Fibroblast of villous mesenchyme (primary cell): ENCODE measurements around the gene CYTH1. TPM values are rescaled to one million over a fixed set of nuclear protein-coding genes. Genes with fewer than 3 reads are reported as not detected.

Source experiments
- DNase-seq: peaks from one replicate; pipeline ENCODE4 v3.0.0-alpha.2; 2010; ENCODE audit warnings: low read depth
- H3K4me3 ChIP-seq: 2 replicates; pipeline ENCODE4 v1.5.1; 2011; ENCODE audit warnings: low read depth, mild to moderate bottlenecking, low read length
- CTCF ChIP-seq: IDR thresholded peaks from 2 replicates; pipeline ENCODE4 v1.5.1; 2012; ENCODE audit warnings: low read depth, mild to moderate bottlenecking, low read length; ENCODE audit not compliant: insufficient read depth
- total RNA-seq: library from RNA; depleted of rRNA; stranded (reverse); fragments of >200 nt; gene quantifications from 2 replicates; pipeline ENCODE4 v1.2.3, GENCODE V29; 2012

Gene CYTH1
- total RNA-seq, 1 donor = 19.4 TPM

- TF ChIP-seq CTCF = no peak
- DNase-seq = no peak
- H3K4me3 ChIP-seq = no peak overlapping the region
These were observed 37.3 kb upstream of the CYTH1 start for GRCh38 chr17:78819402-78819801.

- no peak for TF ChIP-seq CTCF
- DNase-seq = no peak
- H3K4me3 ChIP-seq = no peak overlapping the region
These were observed 36.9 kb upstream of the CYTH1 start for GRCh38 chr17:78818932-78819331.

DNA sequence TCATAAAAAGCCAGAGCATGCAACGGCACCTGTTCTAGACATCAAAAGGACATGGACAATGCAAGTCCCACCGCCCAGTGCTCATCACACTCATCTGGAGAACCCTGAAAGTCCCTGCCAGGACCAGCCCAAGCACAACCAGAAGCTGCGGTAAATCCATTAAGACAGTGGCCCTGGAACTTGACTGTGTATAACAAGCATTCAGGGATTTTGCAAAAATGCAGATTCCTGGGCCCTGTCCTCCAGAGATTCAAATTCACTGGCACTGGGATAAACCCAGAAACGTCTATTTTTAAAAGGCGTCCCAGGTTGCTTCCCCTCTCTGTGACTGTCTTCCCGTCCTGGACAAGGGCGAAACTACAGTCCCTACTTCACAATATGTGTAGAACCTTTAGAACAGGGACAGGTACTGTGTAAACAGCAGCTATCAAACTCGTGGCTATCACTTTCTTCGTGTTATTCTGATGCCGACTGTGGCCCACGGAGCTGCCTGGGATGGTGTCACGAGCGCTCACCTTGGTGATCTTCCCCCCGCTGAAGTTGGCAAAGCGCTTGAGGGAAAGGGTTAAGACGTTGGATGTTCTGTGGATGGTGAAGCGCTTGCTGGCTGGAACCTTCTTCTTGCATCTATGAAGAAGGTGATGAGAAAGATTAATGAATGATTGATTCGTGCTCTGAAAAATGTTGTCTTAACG, 36.2 kb upstream of the CYTH1 start:
- no peak for TF ChIP-seq CTCF
- no peak overlapping the region for H3K4me3 ChIP-seq
- DNase-seq = no peak

DNA sequence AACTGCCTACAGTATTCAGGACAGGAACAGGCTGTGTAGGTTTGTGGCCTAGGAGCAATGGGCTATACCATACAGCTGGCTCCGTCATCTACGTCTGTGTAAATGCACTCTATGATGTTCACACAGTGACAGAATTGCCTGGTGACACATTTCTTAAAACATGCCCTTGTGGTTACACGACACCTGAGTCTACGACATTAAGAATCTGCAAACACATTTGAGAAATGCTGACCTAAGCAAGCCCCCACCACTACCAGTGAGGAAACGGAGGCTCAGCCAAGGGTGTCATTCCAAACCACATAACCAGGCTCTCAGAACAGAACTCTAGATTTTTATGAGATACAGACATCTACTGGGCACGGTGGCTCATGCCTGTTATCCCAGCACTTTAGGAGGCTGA, 35.0 kb upstream of the CYTH1 start:
- no peak for TF ChIP-seq CTCF
- no peak overlapping the region for H3K4me3 ChIP-seq
- no peak for DNase-seq

DNA sequence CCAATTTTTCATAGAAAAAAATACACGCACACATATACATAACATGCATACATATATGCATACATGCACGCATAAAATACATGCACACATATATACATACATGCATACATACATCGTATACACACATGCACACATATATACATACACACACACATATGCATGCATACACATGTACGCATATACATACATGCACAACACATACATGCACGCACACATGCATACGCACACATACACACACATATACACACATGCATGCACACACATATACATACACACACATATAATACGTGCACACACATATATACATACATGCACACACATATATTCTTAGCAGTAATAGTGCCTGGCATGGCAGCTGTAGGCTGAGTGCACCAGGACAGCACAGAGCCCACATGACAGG, 33.6 kb upstream of the CYTH1 start:
- TF ChIP-seq CTCF = no peak
- H3K4me3 ChIP-seq = no peak overlapping the region
- DNase-seq = no peak

GRCh38 chr17:78812855-78813254, 30.8 kb upstream of the CYTH1 start:
- TF ChIP-seq CTCF = no peak
- DNase-seq = no peak

DNA sequence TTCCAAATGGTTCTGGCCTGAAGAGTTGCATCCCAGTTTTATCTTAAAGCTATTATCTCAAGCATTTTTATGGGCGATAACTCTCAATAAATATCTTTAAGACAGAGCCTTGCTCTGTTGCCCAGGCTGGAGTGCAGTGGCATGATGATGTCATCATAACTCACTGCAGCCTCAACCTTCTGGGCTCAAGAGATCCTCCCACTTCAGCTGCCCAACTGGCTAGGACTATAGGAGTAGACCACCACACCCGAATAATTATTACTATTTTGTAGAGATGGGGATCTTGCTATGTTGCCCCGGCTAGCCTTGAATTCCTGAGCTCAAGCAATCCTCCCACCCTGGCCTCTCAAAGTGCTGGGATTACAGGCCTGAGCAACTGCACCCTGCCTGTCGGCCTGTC, 26.1 kb upstream of the CYTH1 start:
- no peak for TF ChIP-seq CTCF
- DNase-seq = peak; percentile 67

More at GRCh38 chr17:78812855-78813254, 30.8 kb upstream of the CYTH1 start:
- no peak overlapping the region for H3K4me3 ChIP-seq

More for the DNA sequence above, 26.1 kb upstream of the CYTH1 start:
- no peak overlapping the region for H3K4me3 ChIP-seq
